BE2C (cell line): ENCODE results near the gene ST8SIA4.
A peak's percentile ranks its signal among the peaks of the same experiment; 100 is the strongest.
"Not testable (repeated sequence)": the region's sequence is repeated elsewhere in the genome, so short reads cannot be mapped to it uniquely, and the experiment has no call there.

Experiments used
- DNase-seq: peaks from one replicate; pipeline ENCODE4 v3.0.0-alpha.2; 2020
- H3K27me3 ChIP-seq: fragments of 250-450 bp; sonication (Bioruptor Pico); 2 replicates; pipeline ENCODE4 v1.5.1; 2020; ENCODE audit warnings: mild to moderate bottlenecking
- H3K36me3 ChIP-seq: fragments of 250-450 bp; sonication (Bioruptor Pico); 2 replicates; pipeline ENCODE4 v1.5.1; 2020; ENCODE audit warnings: mild to moderate bottlenecking
- H3K4me1 ChIP-seq: fragments of 250-450 bp; sonication (Bioruptor Pico); 2 replicates; pipeline ENCODE4 v1.5.1; 2020
- H3K4me3 ChIP-seq: 2 replicates; pipeline ENCODE4 v1.5.1; 2011; ENCODE audit warnings: low read depth, low read length
- H3K9me3 ChIP-seq: fragments of 250-450 bp; sonication (Bioruptor Pico); 2 replicates; pipeline ENCODE4 v1.5.1; 2020
- TF ChIP-seq, protein P1 (sequence below): IDR thresholded peaks from 2 replicates; pipeline ENCODE4 v1.5.1; 2012; ENCODE audit warnings: mild to moderate bottlenecking, low read depth, low read length

The ST8SIA4 gene

GRCh38 chr5:100790170-100790665, 112.9 kb downstream of the ST8SIA4 start:
- DNase-seq = peak; percentile 28
- Histone ChIP-seq H3K27me3 (no peaks in the 10 kb centered on the region), H3K4me1 (peaks cover 6% of the 10 kb centered on the region), H3K9me3 (no peaks in the 10 kb centered on the region), H3K4me3 (no peak overlapping the region), H3K36me3 (no peaks in the 10 kb centered on the region)
- TF ChIP-seq, protein P1, sequence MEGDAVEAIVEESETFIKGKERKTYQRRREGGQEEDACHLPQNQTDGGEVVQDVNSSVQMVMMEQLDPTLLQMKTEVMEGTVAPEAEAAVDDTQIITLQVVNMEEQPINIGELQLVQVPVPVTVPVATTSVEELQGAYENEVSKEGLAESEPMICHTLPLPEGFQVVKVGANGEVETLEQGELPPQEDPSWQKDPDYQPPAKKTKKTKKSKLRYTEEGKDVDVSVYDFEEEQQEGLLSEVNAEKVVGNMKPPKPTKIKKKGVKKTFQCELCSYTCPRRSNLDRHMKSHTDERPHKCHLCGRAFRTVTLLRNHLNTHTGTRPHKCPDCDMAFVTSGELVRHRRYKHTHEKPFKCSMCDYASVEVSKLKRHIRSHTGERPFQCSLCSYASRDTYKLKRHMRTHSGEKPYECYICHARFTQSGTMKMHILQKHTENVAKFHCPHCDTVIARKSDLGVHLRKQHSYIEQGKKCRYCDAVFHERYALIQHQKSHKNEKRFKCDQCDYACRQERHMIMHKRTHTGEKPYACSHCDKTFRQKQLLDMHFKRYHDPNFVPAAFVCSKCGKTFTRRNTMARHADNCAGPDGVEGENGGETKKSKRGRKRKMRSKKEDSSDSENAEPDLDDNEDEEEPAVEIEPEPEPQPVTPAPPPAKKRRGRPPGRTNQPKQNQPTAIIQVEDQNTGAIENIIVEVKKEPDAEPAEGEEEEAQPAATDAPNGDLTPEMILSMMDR = peak; percentile 35; the same call in 1 of the 2 replicates

DNA sequence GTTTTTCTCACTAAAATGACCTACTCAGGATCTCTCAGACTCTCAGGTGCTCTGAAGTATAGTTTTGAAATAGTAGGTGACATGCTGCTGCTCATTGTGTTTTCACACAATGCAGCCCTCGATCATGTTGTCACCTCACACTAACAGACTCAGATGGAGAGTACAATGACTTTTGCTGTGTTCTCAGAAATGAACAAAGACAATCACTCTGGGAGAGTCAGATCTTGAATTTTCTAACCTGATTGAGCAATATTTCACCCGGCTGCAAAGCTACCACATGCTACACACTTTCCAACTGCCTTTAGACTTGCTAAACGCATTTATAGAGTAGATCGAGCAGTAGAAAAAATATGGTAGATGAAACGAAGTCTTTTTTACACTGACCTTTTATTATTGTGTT, 113.4 kb downstream of the ST8SIA4 start:
- Histone ChIP-seq H3K4me3 (no peak overlapping the region), H3K9me3 (no peaks in the 10 kb centered on the region), H3K4me1 (peaks cover 6% of the 10 kb centered on the region), H3K36me3 (no peaks in the 10 kb centered on the region), H3K27me3 (no peaks in the 10 kb centered on the region)
- TF ChIP-seq, protein P1 = no peak
- no peak for DNase-seq

DNA sequence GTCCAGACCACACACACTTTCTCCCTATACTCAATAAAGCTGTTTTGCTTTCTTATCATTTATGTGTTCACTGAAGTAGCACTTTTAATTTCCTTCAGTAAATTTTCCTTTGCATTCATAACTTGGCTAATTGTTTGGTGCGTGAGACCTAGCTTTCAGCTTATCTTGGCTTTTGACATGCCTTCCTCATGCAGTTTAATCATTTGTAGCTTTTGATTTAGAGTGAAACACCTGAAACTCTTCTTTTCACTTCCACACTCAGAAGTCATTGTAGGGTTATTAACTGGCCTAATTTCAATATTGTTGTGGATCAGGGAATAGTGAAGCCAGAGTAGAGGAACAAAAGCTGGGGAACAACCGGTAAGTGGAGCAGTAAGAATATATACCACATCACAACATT, 114.7 kb downstream of the ST8SIA4 start:
- Histone ChIP-seq H3K4me3 (no peak overlapping the region), H3K9me3 (no peaks in the 10 kb centered on the region), H3K36me3 (no peaks in the 10 kb centered on the region), H3K27me3 (no peaks in the 10 kb centered on the region), H3K4me1 (peaks cover 6% of the 10 kb centered on the region)
- DNase-seq = no peak
- TF ChIP-seq, protein P1 = no peak

GRCh38 chr5:100787648-100788047, 115.4 kb downstream of the ST8SIA4 start:
- Histone ChIP-seq H3K27me3 (no peaks in the 10 kb centered on the region), H3K36me3 (no peaks in the 10 kb centered on the region), H3K4me1 (peaks cover 6% of the 10 kb centered on the region), H3K4me3 (no peak overlapping the region), H3K9me3 (no peaks in the 10 kb centered on the region)
- TF ChIP-seq, protein P1 = no peak
- DNase-seq = no peak

GRCh38 chr5:100785536-100785935, 117.5 kb downstream of the ST8SIA4 start:
- H3K36me3 ChIP-seq, H3K27me3 ChIP-seq, H3K4me1 ChIP-seq, H3K4me3 ChIP-seq, H3K9me3 ChIP-seq, DNase-seq: not testable (repeated sequence)

DNA sequence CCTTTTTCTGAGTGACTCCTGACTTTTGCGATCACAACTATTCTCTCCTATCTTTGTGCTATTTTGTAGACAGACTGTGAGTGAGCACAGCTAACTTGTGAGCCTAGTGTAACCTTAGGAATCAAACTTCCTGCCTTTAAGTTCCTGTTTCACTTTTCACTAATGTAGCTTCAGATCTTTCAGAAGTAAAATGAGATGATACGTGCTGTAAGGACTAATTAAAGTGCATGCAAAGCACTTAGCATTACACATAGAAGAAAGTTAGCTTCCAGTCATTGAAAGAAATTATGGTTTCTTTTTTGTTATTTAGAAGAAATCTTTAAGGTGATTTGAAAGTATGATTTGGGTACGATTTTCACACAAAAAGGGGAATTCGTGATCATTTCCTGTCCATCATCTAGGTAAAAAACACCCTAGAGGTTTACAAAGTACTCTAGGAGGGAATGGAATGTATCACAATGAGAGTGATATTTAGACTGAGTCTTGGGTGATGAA, 122.7 kb downstream of the ST8SIA4 start:
- TF ChIP-seq, protein P1 = no peak
- Histone ChIP-seq H3K36me3 (no peaks in the 10 kb centered on the region), H3K27me3 (no peaks in the 10 kb centered on the region), H3K4me3 (no peak overlapping the region), H3K4me1 (peaks cover 8% of the 10 kb centered on the region), H3K9me3 (no peaks in the 10 kb centered on the region)
- no peak for DNase-seq
